MM.1S (cell line): ENCODE results near the gene PITPNM3.

Experiments used
- EZH2 ChIP-seq: fragments of 300-600 bp; sonication (generic); optimal IDR thresholded peaks from 2 replicates; pipeline ENCODE3; 2017; ENCODE audit warnings: low read depth, mild to moderate bottlenecking, antibody characterized with exemption, low read length, mixed read lengths
- EZH2phosphoT487 ChIP-seq: fragments of 300-600 bp; sonication (generic); IDR thresholded peaks from 2 replicates; pipeline ENCODE4 v1.6.1; 2018; ENCODE audit warnings: antibody characterized with exemption, low read length
- TF ChIP-seq, protein P1 (sequence below): fragments of 300-600 bp; sonication (generic); IDR thresholded peaks from 2 replicates; pipeline ENCODE4 v1.5.1; 2016; ENCODE audit warnings: antibody characterized with exemption, low read length, mixed read lengths

- TF ChIP-seq, protein P1, sequence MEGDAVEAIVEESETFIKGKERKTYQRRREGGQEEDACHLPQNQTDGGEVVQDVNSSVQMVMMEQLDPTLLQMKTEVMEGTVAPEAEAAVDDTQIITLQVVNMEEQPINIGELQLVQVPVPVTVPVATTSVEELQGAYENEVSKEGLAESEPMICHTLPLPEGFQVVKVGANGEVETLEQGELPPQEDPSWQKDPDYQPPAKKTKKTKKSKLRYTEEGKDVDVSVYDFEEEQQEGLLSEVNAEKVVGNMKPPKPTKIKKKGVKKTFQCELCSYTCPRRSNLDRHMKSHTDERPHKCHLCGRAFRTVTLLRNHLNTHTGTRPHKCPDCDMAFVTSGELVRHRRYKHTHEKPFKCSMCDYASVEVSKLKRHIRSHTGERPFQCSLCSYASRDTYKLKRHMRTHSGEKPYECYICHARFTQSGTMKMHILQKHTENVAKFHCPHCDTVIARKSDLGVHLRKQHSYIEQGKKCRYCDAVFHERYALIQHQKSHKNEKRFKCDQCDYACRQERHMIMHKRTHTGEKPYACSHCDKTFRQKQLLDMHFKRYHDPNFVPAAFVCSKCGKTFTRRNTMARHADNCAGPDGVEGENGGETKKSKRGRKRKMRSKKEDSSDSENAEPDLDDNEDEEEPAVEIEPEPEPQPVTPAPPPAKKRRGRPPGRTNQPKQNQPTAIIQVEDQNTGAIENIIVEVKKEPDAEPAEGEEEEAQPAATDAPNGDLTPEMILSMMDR: no peak
- TF ChIP-seq EZH2 (no peak), EZH2phosphoT487 (no peak)
These were observed 43.8 kb downstream of the PITPNM3 start for GRCh38 chr17:6512552-6512951.
